Measurements from ENCODE around the gene SFPQ. TPM values are rescaled to one million over a fixed set of nuclear protein-coding genes. Genes with fewer than 3 reads are reported as not detected.
"Not testable (repeated sequence)": the region's sequence is repeated elsewhere in the genome, so short reads cannot be mapped to it uniquely, and the experiment has no call there.

The SFPQ gene
- total RNA-seq, 2 donors from 2014 or later, result 694 to 699 TPM

DNA sequence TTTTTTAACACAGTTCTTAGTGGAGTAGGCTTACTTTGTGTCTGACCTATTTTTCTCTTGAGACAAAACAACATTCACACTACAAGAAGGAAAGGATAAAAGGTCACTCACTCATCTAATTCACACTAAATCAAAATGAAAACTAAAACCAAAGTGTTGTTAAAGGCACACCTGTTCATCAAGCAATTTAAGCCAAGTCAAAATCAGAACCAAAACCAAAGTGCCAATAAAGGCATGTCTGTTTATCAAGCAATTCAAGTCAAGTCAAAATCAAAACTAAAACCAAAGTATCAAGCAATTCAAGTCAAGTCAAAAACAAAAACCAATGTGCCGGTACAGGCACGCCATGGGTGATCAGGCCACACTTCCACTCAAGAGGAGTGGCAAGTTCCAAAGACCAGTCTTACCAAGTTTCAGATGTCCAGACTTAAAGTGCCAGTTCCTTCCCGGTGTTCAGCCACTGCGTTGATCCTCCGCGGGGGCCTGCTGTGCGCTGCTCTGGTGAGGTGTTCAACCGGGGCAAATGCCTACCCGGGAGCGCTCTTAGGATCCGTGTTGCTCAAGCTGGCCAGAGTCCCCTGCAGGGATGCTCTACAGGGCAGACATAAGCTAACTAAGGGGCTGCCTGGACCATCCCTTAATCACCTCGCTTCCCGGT is 46.9 kb downstream of the SFPQ start:
- not testable (repeated sequence) for H3K4me1 Mint-ChIP-seq; DNase-seq; ATAC-seq; H3K27me3 Mint-ChIP-seq; H3K36me3 Mint-ChIP-seq (ENCODE audit: low read depth); H3K9me3 ChIP-seq (ENCODE audit: control insufficient read depth, low read length, poor library complexity, severe bottlenecking)
- Mint-ChIP-seq H3K27ac (peak overlapping the region; percentile 79), H3K4me3 (peak overlapping the region; percentile 55)

DNA sequence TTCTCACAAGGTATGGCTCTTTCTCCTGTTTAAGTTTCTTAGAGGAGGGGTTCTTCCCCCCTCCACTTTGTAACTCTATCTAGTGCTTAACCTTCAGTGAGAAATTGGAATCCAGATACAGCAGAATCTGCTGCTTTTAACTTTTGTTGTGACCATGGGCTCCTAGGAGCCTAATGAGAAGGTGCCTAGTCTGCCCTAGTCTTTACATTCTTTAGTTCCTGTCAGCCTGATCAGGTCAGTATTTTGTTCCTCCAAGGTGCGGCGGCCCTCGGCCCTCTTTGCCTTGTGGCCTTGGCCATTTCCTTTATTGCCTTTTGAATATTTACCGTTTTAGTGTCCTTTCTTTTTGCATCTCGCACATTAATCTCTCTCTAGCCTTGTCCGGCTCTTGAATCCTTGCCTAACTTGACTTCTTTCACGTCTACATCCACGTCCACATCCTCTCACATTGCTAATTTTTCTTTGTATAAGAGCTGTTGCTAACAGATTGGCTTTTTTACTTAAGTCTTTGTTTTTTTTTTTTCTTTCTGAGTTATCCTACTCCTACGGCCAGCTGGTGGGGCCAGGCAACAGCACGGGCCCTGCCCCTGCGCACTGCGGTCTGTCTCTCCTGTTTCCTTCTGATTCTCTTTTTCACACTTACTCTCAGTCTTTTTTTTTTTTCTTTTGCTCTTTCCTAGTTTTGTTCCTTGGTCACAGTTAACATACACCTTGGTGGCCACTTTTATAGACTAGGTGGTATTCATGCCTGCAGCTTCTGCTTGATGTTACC is 49.0 kb downstream of the SFPQ start:
- H3K4me3 Mint-ChIP-seq, result no peak overlapping the region
- peaks cover 5% of the 10 kb centered on the region for H3K36me3 Mint-ChIP-seq (ENCODE audit: low read depth)
- DNase-seq (no peak), ATAC-seq (no peak)
- peaks cover 7% of the 10 kb centered on the region for H3K4me1 Mint-ChIP-seq
- peaks cover 7% of the 10 kb centered on the region for H3K27me3 Mint-ChIP-seq
- no peak overlapping the region for H3K27ac Mint-ChIP-seq
- no peaks in the 10 kb centered on the region for H3K9me3 ChIP-seq (ENCODE audit: control insufficient read depth, low read length, poor library complexity, severe bottlenecking)

DNA sequence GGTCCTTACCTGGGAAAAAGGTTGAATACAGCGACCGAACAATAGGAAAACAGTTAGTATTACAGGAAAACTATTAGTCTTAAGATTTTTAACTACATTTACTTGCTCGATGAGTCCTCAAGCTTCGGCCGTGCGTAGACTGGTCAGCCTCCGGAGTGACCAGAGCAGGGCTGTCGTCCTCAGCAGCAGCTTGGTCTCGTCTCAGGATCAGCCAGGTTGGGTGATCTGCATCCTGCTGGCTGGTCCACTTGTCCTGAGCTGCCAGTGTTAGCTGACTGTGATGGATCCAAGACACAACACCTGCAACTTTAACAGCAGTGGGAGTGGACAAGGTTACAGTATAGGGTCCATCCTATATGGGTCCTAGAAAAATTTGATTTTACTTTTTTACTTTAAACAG is 50.2 kb downstream of the SFPQ start:
- not testable (repeated sequence) for H3K4me3 Mint-ChIP-seq; H3K9me3 ChIP-seq (ENCODE audit: control insufficient read depth, low read length, poor library complexity, severe bottlenecking); H3K27me3 Mint-ChIP-seq; H3K36me3 Mint-ChIP-seq (ENCODE audit: low read depth); ATAC-seq; H3K27ac Mint-ChIP-seq; DNase-seq; H3K4me1 Mint-ChIP-seq

DNA sequence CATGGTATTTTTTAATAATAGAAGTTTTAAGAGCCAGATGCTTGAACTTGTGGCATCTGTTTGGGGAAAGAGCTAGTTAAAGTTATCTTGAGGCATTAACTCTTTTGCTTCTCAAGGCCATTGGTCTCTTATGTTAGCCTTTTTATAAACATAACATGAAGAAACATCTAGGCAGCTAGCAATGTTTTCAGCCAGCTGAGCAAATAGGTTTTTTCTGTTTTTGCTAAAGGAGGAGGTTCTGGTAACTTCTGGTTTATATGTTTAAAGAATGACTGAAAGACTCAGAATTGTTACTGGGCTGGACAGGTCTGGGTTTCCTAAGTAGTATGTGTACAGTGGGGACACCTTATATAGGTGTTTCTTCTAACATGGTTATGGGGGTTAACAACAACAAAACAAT is 50.7 kb downstream of the SFPQ start:
- not testable (repeated sequence) for DNase-seq; H3K36me3 Mint-ChIP-seq (ENCODE audit: low read depth); ATAC-seq; H3K27ac Mint-ChIP-seq; H3K27me3 Mint-ChIP-seq; H3K4me1 Mint-ChIP-seq; H3K9me3 ChIP-seq (ENCODE audit: control insufficient read depth, low read length, poor library complexity, severe bottlenecking); H3K4me3 Mint-ChIP-seq

DNA sequence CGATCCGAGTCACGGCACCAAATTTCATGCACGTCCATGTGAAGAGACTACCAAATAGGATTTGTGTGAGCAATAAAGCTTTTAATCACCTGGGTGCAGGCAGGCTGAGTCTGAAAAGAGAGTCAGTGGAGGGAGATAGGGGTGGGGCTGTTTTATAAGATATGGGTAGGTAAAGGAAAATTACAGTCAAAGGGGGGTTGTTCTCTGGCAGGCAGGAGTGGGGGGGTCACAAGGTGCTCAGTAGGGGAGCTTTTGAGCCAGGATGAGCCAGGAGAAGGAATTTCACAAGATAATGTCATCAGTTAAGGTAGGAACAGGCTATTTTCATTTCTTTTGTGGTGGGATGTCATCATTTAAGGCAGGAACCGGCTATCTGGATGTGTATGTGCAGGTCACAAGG is 55.4 kb downstream of the SFPQ start:
- H3K4me1 Mint-ChIP-seq; H3K9me3 ChIP-seq (ENCODE audit: control insufficient read depth, low read length, poor library complexity, severe bottlenecking); H3K4me3 Mint-ChIP-seq; ATAC-seq; DNase-seq; H3K36me3 Mint-ChIP-seq (ENCODE audit: low read depth); H3K27ac Mint-ChIP-seq: not testable (repeated sequence)
- peaks cover 24% of the 10 kb centered on the region for H3K27me3 Mint-ChIP-seq

DNA sequence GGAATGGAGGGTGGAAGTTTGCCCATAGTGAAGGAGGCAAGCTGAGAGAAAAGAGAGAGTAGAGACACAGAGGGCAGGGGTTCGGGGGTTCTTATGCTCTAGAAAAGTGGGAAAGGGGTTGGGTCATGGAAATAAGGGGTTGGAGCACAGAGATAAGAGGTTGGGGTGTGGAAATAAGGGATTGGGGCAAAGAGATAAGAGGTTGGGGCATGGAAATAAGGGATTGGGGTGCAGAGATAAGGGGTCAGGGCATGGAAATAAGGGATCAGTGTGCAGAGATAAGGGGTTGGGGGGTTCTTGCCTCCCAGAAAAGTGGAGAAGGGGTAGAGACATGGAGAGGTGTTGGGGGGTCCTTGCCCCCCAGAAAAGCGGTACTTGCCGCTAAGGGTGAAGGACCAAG is 56.2 kb downstream of the SFPQ start:
- Mint-ChIP-seq H3K36me3 (ENCODE audit: low read depth) (no peaks in the 10 kb centered on the region), H3K27ac (no peak overlapping the region), H3K4me1 (no peaks in the 10 kb centered on the region), H3K27me3 (peaks cover 22% of the 10 kb centered on the region), H3K4me3 (no peak overlapping the region)
- DNase-seq, result no peak
- no peak for ATAC-seq
- no peaks in the 10 kb centered on the region for H3K9me3 ChIP-seq (ENCODE audit: control insufficient read depth, low read length, poor library complexity, severe bottlenecking)

Other genes with a start within 250 kb of the SFPQ start
- gene TMEM35B, start 207.8 kb downstream of the SFPQ start, total RNA-seq, result 10 to 100 TPM; 10.6 to 14.4 TPM
- gene ZMYM6, start 161.2 kb downstream of the SFPQ start, total RNA-seq, result 10 to 100 TPM; 21.9 to 27.7 TPM
- 10 to 100 TPM in 1 of 2 donors, 1 to 10 TPM in 1; 8.0 to 11.1 TPM for gene ZMYM1, start 113.8 kb downstream of the SFPQ start, total RNA-seq
- 10 to 100 TPM; 32.0 to 37.3 TPM for gene ZMYM4, start 75.6 kb upstream of the SFPQ start, total RNA-seq